Stimulated activated CD4-positive, alpha-beta T cell treated with anti-CD3 and anti-CD28 coated beads, Interleukin-1b, Interleukin-23, amount 100 ng/mL, for 48 hours (primary cell): Measurements from ENCODE around the gene PNMA8A.

ENCODE experiments used
- DNase-seq: peaks from one replicate; pipeline ENCODE4 v3.0.0-alpha.2; 2020

Gene PNMA8A

DNA sequence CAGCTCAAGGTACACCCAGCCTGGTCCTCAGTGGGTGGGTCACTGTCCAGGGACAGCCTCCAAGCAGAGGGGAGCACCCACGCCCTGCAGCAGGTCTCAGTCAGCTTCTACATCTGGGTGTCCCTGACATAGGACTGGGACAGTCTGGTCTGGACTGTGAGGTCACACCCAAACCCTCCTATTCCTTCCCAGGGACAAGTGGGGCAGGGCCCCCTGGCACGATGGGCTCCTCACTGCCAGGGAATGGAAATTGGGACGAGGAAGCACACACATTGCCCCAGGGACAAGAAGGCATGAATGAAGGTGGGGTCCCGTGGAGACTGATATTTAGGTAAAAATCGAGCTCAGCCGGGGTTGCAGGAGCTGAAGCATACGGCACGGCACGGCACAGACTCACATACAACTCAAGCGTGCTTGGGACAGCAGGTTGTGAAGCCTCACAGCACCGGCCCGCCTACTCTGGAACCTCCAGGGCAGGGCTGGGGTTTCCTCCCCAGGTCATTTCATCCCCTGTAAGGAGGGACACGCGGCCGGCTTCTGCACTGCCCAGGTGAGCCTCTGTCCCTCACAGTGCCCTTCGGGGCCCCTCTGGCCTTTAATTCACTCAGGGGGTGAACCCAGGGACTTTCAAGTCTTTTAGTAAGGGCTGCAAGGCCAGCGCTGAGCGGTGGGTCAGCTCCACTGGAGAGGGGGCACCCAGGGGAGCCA is 20.8 kb upstream of the PNMA8A start:
- DNase-seq: no peak

DNA sequence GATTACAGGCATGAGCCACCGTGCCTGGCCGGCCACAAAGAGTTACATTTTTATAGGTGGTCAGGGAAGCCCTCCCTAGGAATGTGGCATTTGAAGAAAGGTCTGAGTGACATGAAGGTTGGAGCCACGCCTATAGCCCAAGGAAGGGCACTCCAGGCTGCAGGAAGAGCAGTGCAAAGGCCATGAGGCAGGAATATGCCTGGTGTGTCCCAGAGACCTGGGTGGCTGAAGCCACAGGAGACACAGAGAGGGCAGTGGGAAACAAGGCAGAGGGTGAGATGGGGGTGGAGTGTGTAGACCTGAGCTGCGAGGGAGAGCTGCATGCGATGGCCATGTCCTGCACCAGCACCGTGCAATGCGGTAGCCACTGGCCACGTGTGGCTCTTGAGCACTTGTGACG is 19.4 kb upstream of the PNMA8A start:
- no peak for DNase-seq

DNA sequence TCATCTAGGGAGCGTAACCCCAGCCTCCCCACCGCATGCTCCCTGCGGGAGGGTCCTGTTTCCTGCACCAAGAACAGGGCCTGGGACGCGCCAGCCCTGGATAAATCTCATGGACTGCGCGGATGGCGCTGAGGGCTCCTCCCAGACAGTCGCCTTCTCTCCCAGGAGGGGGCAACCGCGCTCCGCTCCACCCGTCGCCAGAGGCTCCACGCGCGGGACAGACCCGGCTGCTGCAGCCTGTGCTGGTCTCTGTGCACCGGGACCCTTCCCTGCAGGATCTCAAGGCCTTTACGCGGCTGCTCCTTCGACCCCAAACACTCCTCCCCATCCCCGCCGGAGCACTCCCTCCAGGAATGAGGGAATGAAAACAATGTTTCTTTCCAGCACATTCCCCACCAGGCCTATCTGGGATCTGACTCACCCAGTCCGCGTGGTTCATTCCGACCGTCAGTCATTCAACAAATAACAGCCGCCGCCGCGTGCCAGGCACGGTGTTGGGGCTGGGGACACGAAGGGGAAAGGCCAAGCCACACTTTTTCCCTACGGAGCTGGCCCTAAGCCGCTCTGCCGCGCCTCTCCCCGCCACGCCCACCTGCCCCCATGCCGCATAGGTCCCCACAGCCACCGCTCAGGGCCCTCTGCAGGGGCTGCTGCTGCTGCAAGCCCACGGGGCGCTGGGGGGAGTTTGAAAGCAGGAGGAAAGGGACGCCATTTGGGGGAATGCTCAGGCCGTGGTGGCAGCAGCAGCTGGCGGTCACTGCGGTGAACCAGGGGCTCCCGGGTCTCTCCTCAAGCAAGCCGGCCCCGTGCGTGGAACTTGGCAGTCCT is 18.3 kb upstream of the PNMA8A start:
- DNase-seq: no peak

DNA sequence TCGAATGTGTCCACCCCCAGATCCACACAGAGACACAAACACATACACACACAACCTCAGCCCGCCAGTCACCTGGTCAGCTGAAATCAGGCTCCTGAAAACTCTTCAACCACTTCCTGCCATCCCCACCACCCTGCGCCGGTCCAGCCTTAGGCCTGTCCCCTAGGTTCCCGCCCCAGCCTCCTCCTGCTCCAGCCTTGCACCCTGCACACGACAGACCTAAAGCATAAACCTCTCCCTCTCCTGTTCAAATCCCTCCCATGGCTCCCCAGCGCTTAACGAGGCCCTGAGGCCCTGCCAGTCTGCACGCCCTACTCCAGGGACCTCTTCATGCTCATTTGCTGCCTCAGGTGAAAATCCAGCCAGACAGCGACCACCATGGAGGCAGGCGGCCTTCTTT is 17.2 kb upstream of the PNMA8A start:
- no peak for DNase-seq

DNA sequence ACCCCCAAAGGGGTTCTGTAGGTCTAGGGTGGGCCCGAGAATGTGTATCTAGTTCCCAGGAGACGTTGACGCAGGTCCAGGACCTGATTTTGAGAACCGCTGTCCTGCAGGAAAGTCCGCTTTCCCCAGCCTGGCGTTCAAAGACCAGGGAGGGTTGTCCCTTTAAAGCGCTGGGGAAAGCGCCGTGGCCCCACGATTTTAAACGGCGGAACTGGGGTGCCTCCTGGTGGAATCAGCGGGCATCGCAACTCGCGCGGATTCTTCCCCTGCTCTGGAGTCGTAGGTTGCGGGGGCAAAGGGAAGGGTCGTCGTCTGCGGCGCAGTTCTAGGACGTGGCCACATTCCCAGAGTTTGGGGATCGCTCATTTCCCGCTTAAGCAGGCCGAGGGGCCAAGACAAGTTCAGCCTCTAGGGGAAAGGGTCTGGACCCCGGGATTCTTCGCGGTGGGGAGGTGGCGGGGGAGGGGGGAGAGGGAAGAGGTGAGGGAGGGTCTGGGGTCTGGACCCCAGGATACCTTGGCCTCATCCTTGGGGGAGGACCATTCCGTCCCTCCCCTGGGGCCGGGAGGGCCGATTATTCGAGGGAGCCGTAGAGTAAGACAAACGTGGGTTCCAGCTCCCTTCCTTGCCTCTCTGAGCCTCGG is 16.6 kb upstream of the PNMA8A start:
- DNase-seq: peak; percentile 72

GRCh38 chr19:46487178-46487801 is 15.9 kb upstream of the PNMA8A start:
- DNase-seq: no peak

- no peak for DNase-seq
These were observed 15.0 kb upstream of the PNMA8A start for GRCh38 chr19:46486358-46486757.

DNA sequence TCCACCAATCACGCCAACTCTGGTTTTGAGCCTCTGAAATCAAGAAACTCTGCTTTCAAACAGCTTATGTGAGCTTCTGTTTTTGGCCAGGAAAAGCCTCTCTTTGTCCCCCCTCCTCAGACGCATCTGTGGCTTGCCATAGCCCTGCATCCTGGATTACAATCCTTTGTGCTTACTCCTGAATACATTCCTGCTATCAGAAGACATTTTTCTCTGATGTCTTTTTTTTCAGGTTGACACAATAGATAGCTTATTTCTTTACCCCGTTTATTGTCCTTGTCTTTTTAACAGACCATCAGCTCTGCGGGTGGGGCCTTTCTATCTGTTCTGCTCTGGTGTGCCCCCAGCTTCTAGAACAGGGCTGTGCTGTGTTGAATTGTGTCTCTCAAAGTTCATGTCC is 13.3 kb upstream of the PNMA8A start:
- no peak for DNase-seq

- DNase-seq: no peak
These were observed 11.3 kb upstream of the PNMA8A start for GRCh38 chr19:46482631-46483030.

DNA sequence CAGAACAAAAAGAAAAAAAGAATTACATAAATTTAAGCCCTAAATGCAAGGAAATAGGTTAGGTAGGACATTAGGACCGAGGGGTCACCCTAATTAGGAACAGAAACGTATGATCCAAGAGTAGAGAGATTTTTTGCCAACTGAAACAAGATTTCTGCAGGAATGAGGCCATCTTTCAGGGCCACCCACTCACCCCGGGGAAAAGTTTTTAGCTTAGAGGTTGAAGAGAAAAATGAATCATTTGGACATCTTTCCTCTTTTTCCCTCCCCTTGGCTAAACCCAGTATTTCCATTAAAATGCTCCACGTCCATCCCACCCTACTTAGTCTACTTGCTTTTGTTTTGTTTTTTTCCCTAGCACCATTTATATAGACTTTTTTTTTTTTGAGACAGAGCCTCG is 10.6 kb upstream of the PNMA8A start:
- no peak for DNase-seq

DNA sequence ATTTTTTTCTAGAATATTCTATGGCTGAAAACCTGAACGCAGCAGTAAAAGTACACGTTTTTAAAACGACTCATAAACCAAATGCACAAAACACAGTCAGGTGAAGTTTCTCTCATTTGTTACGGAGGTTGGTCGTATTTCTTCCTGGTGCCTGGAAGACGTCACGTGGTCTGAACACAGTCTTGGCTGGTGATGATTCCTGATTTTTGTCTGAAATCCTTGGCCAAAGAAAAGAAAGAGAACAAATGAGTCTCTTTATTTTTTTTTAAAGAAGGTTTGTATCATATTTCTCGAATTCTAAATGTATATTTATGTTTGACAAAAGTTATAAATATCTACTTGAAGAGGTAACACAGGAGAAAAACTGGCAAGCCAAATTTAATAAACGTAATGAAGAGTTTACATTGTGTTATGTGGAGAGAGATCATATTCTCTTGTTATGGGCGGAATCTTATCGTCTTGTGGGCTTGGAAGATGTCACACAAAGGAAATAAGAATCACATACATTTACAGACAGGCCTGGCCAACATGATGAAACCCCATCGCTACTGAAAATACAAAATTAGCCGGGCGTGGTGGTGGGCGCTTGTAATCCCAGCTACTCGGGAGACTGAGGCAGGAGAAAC is 10.0 kb upstream of the PNMA8A start:
- no peak for DNase-seq

GRCh38 chr19:46480415-46480814 is 9.1 kb upstream of the PNMA8A start:
- no peak for DNase-seq

DNA sequence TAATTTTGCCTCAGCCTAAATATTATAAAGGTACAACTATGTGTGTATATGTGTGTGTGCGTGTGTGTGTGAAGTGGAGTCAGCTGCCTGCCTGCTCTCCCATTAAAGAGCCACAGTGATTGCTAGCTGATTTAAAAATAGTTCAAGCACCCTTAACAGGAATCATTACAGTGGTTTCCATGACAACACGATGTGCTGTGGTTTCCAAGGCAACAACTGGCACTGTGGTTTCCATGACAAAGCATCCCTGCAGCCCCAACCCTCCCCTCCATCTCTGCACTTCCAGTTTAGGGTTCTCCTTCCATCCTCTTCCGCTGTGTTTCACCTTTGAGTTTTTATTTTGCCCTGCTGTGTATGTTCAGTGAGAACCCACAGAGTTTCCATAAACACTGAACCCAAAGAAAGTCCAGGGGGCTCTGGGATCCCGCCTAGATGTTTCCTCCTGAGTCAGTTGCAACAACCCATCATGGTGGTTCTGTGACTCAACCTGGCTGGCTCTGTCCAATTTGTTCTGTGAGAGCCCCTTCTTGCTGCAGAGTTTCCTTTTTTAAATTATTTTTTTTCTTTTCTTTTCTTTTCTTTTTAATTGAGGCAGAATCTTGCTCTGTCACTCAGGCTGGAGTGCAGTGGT is 7.1 kb upstream of the PNMA8A start:
- DNase-seq: no peak

- no peak for DNase-seq
These were observed 4.6 kb upstream of the PNMA8A start for GRCh38 chr19:46475986-46476385.

- DNase-seq: no peak
These were observed 2.8 kb upstream of the PNMA8A start for GRCh38 chr19:46474211-46474610.

DNA sequence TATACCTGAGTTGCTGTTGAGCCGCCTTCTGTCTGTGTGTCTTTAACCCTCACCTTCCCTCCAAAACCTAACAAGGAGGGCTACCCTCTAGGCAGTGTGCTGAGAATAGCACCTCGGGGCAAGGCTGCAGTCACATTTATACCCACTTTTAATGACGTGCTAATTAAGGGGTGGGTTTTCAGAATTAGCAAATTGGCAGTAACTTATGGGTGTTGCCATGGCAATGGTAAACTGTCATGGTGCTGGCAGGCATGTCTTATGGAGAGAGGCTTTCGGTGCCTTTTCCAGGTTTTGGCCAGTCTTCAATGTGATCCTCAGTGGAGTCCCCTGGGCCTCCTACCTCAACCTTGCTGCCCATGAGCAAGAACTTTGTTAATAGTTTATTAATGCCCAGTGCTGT is 1.2 kb upstream of the PNMA8A start:
- no peak for DNase-seq

- DNase-seq: no peak
These were observed 614 bp upstream of the PNMA8A start for GRCh38 chr19:46471811-46472543.

- DNase-seq: no peak
These were observed 987 bp downstream of the PNMA8A start for GRCh38 chr19:46470376-46470775.

DNA sequence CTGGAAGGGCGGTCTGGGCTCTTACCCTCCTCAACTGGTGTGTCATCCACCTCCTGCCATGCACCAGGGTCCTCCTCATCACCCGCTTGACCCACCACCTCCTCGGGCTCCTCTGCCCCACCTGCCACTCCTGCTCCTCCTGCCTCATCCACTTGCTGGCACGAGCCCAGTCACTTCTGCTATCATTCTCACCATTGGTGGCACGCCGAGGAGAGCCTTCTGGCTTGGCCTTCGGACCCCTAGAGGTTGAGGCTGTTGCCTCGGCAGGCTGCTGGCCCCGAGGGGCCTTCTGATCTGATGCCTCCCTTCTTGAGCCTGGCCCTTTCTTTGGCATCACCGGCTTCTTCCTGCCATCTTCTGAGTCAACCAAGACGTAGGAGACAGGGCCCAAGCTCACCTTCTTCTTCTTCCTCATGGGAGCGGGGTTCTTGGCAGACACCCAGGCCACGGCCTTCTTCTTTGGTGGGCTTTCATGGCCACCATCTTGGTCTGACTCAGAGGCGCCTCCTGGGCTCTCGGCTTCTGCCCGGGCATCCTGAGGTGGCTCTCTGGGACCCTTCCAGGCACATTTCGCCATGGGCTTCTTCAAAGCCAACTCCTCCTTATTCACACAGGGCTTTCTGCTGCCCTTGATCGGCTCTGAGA is 1.7 kb downstream of the PNMA8A start:
- no peak for DNase-seq

- DNase-seq: no peak
These were observed 4.7 kb downstream of the PNMA8A start for GRCh38 chr19:46466536-46467196.

GRCh38 chr19:46463516-46463915 is 7.8 kb downstream of the PNMA8A start:
- no peak for DNase-seq
